Measurements from ENCODE around the gene STEAP3. TPM values are rescaled to one million over a fixed set of nuclear protein-coding genes. Genes with fewer than 3 reads are reported as not detected.
A peak's percentile ranks its signal among the peaks of the same experiment; 100 is the strongest.

The STEAP3 gene, protein sequence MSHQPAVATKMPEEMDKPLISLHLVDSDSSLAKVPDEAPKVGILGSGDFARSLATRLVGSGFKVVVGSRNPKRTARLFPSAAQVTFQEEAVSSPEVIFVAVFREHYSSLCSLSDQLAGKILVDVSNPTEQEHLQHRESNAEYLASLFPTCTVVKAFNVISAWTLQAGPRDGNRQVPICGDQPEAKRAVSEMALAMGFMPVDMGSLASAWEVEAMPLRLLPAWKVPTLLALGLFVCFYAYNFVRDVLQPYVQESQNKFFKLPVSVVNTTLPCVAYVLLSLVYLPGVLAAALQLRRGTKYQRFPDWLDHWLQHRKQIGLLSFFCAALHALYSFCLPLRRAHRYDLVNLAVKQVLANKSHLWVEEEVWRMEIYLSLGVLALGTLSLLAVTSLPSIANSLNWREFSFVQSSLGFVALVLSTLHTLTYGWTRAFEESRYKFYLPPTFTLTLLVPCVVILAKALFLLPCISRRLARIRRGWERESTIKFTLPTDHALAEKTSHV
- under 0.01 TPM for total RNA-seq

DNA sequence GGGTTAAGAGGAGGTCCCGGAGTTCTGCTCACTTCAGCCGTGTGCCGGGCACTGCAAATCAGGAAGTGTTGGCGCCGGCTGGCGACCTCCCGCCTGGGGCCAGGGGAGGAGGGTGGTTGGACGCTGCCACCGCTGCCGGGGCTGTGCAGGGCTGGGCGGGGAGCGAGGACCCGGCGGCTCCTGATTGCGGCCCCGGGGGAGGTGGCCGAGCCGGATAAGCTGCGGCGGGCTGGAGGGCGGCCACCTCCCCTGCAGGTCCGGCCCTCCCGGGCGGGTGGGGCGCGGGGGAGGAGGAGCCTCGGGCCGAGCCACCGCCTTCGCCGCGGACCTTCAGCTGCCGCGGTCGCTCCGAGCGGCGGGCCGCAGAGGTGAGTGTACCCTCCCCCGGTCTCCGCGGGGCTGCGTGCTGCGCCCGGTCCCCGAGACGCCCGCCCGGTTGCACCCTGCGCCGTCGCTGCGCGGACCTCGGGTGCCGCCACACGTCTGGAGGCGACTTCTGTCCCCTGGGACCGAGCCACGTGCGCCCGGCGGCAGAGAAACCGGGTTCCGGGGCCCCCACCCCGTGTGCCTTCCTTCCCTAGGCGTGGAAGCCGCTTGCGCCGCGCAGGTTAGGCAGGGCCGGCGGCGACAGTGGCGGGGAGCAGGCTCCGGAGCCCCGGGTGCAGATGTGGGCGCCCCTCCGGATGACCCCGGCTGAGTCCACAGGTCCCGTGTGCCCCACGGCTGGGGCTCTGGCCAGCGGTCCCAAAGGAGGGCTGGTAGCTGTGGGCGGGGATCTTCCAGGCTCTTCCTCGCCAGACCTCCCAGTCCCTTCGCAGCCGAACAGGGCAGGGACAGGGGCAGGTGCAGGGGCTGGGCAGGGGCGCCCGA, at the start of gene STEAP3:
TSS of gene STEAP3 (plus strand) at position 314 of the 870 bp plus-strand sequence. CDS start 7,179 bp downstream, outside the sequence.
- FAIRE-seq: no peak
- DNase-seq (ENCODE audit: low spot score in 2 of 2): peak; percentile 72 to 77

DNA sequence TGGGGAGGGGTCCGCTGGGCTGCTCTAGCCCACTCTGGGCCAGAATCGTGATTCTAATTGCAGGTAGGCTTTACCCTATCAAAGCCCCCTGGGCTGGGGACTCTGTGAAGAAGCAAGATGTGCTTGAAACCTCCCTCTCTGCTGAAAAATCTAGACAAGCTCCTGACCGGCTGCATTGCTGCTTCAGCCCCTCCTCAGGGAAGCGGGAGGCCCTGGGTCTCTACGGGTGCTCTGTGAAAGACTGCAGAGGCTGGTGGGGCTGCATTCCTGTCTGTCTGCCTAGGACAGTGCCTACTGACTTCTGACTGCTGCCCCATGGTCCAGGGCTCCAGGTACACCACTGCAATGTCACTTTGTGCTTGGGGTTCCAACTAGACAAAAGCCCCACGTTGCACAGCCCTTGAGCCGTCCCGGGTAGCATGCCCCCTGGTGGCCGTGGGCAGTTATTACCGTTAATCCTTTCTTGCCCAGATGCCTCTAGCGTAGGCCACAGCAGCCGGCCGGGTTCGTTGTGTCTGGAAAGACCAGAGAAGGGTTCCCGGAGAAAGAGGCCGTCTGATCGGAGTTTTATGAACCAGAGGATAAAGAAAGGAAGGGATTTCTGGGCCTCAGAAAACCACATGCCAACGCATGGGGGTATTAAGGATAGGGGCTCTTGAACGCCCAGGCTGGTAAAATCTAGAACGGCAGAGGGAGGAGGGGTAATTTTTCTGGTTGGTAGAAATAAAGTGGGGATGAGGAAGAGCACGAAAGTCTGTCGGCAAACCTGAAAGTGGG, 49.2 kb upstream of the STEAP3 start:
- FAIRE-seq (no peak), DNase-seq (ENCODE audit: low spot score in 2 of 2) (no peak)

DNA sequence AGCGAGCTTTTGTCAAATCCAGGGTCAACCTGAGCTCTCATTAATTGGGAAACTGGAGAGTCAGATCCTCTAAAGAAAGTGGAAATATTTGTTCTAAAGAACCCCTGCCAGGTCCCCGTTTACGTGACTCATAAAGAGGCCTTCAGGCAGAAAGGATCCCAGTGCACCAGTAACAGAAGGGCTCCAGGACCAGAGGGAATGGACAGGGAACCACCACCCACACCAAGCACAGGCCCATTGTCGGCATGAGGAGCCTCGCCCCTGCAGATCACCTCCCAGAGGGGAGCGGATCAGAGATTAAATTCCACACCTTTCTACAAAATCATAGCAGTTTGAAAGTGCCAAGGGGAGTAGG, 48.7 kb upstream of the STEAP3 start:
- no peak for FAIRE-seq
- DNase-seq (ENCODE audit: low spot score in 2 of 2): no peak

DNA sequence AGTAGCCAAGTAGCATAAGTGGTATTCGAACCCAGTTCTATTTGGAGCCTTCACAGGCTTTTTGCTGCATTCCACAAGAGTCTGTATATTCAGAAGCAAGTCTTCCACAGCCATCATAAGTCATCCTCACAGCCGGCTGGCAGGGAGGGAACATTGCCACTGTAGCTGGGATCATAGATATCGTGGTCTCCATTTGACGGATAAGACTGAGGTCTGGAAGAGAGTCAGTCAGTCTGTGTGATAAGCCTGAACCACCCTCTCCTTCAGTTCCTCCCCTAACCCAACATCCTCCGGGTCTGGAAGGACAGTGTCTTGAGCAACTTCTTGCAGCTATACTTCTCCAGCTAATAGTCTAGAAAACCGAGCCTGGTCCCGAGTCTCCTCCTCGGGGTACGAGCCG, 48.1 kb upstream of the STEAP3 start:
- FAIRE-seq (no peak), DNase-seq (ENCODE audit: low spot score in 2 of 2) (no peak)

- no peak for FAIRE-seq
- DNase-seq (ENCODE audit: low spot score in 2 of 2): no peak
Measured at GRCh38 chr2:119177171-119177837, 46.3 kb upstream of the STEAP3 start.

DNA sequence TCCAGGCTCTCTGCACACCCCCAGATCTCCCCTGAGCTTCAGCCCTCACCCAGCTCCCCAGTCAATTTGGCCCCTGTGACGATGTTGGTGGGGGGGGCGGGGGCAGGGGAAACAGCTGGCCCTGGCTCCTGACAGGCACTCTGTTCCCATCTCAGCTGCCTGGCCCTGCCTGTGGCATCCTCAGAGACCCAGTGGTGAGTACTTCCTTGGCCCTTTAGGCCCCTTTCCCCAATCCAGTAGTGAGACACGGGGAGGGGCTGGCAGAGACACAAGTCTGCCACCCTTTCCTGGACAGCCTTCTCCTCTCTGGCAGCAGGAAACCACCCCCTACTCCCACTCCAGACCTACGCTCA, 45.8 kb upstream of the STEAP3 start:
- DNase-seq (ENCODE audit: low spot score in 2 of 2) (no peak), FAIRE-seq (no peak)

DNA sequence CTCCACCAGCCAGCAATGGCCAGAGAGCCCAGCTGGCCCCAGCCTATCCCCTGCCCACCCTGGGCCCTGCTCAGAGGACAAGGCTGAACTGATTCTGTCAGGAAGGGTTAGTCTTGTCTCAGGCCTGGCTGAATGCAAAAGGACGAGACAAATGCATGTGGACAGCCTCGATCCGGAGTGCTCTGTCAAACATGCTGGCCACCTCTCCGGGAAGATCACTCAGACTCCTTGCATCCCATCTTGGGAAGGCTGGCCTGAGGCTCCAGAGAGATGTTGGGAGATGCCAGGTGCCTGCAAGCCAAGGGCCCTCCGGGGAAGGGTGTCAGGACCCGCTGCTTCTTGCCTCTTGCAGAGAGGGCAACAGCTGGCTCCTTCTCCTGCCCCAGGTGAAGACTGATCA, 44.9 kb upstream of the STEAP3 start:
- DNase-seq (ENCODE audit: low spot score in 2 of 2) (no peak), FAIRE-seq (no peak)

DNA sequence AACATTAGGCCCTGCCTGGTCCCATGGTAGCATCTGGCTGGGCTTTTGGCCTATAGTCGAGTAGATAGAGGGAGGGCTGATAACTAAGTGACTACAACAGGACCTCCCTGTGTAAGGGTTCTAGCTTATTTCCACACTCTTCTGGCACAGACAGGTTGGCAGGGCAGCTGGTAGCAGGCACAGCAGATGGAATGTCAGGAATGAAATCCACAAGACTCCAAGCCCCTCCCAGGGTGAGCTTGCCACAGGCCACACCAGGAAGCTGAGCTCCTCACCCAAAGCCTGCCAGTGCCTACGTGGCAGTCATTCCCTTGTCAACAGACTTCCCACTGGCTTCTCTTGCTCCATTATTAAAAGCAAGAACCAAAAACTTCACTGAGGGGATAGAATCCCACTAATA, 44.4 kb upstream of the STEAP3 start:
- DNase-seq (ENCODE audit: low spot score in 2 of 2) (no peak), FAIRE-seq (no peak)

DNA sequence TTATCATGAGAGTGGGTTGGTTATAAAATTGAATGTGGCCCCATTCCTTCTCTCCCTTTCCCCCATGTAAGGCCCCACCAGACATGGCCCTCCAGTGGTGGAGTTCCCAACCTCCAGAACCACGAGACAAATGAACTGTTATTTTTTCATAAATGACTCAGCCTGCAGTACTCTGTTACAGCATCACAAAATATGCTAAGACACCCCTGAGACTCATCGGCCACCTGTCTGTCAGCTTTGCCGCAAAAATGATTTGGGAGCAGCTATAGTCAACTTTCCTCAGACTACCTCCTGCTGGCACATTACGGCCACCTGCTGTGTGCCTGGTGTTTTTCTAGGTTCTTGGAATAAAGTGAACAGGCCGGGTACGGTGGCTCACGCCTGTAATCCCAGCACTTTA, 43.6 kb upstream of the STEAP3 start:
- FAIRE-seq (no peak), DNase-seq (ENCODE audit: low spot score in 2 of 2) (no peak)

DNA sequence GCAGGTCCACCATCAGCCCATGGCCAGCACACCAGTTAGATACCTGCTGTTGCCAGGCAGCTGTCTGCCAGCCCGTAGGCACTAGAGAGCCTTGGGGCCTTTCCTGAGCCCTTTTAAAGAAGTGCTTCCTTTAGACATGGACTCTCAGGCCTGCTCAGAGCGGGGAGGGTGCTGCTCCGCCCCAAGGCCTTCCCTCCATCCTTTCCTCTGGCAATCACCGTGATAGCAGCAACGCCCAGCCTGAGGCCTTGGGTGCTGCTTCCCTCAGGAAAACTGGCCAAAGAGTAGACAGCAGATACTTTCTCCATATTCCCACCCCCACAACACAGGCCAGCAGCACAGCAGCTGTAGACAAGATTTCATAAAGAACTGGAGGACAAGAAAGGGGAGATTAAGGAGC, 42.7 kb upstream of the STEAP3 start:
- no peak for FAIRE-seq
- DNase-seq (ENCODE audit: low spot score in 2 of 2): no peak

- FAIRE-seq (no peak), DNase-seq (ENCODE audit: low spot score in 2 of 2) (no peak)
Measured at GRCh38 chr2:119181391-119181790, 42.2 kb upstream of the STEAP3 start.

DNA sequence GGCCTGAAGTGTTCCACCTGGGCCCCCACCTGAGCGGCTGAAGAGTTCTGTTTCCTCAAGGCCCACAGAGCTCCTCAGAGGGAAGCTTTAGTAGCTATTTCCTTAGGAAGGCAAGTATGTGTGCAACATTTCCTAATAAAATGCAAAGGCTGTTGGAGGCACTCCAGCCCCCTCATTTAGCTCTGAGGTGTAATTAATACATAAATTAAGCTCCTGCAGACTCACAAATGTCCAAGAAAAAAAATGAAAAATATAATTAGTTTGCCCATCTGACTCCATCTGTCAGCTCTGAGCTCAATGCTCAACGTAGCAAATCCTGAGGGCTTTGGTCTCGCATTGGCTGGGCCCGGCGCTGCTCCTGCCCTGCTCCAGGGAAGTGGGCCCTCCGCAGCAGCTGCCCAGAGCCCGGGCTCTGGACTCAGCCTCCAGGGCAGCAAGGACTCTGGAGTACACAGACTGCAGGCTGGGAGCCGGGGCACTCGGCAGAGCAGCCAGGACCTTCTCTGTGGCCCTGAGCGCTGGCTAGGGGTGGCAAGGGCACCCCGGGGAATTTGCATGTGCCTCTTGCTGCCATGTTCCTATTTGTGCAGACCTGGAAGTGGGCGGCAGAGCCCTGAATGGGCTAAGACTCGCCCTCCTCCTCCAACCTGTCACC, 41.7 kb upstream of the STEAP3 start:
- DNase-seq (ENCODE audit: low spot score in 2 of 2): no peak
- FAIRE-seq: no peak

DNA sequence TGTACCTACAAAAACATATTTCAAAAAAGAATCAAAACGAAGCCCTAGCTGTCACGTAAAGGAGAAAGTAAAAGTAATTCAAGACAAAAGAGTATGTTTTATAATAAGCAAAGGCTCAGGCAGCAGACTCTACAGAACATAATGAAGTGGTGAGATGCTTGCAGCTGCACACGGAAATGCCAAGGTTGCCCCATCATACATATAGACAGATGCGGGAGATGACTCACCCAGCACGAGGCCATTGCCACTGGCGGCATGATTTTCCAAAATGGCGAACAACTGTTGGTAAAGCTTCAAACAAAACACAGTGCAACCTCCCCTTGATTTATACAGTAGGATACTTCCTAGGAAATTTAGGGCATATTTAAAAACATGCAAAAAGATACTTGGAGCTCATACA, 39.1 kb upstream of the STEAP3 start:
- DNase-seq (ENCODE audit: low spot score in 2 of 2) (no peak), FAIRE-seq (no peak)

GRCh38 chr2:119190321-119191111, 33.1 kb upstream of the STEAP3 start:
- no peak for DNase-seq (ENCODE audit: low spot score in 2 of 2)
- no peak for FAIRE-seq

GRCh38 chr2:119192893-119193292, 30.7 kb upstream of the STEAP3 start:
- no peak for FAIRE-seq
- DNase-seq (ENCODE audit: low spot score in 2 of 2): no peak

- DNase-seq (ENCODE audit: low spot score in 2 of 2): no peak
- FAIRE-seq: no peak
Measured at GRCh38 chr2:119195001-119195400, 28.6 kb upstream of the STEAP3 start.

DNA sequence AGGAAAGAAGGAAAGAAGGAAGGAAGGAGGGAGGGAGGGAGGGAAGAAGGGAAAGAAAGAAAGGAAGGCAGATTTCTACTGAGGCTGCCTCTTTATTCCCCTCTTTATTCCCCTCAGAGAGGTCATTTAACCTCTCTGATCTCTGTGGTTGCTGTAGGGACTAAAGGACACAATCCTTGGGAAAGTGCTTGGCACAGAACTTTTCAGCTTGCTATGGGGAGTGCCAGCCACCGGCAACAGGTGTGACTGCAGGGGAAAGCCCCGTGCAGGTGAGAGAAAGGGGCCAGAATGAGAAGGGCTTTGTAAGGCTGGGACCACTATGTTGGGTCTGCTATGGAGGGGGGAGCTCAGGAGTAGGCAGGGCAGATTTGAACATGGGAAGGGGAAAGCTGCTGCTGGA, 27.7 kb upstream of the STEAP3 start:
- FAIRE-seq: no peak
- no peak for DNase-seq (ENCODE audit: low spot score in 2 of 2)

DNA sequence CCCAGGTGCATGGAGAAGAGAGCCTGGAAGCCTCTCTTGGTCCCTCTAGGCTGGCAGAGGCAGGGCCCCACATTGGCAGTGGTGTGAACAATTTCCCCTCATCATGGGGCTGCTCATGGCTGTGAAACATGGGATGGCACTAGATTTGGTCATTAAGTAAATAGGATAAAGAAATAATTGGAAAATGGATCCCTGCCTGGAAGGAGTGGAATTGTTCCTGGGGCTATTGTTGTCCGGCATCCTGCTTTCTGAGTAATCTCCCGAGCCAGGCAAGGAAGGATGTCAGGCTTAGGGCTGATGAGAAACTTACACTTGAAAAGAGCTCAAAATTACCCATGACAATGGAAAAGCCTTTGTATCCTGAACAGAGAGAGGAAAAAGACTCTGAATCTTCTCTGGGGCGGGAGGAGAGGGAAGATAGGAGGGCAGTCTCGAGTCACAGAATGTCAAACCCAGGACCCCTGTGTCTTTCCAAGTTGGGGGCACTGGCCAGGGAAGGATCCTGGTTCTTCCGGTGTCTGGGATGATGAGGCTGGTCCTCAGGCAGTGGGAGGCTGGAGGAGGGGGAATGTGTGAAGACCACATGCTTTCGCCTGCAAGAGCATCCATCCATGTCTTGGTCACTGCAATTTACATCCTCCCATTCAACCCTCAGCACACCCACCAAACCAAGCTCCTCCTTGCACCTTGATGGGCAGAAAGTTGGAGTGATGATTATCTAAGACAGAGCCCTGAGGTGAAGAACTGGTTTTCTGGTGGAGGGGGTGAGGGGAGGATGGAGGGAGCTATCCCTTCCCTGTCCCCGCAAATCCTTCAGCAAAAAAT, 27.1 kb upstream of the STEAP3 start:
- DNase-seq (ENCODE audit: low spot score in 2 of 2) (no peak), FAIRE-seq (no peak)
